B cell (primary cell): ENCODE results near the gene TRIM25. TPM values are rescaled to one million over a fixed set of nuclear protein-coding genes. Genes with fewer than 3 reads are reported as not detected.

Source experiments
- ATAC-seq: fragments of 200-7000 bp; cut with Tn5 transposase; one replicate; pipeline ENCODE4 v1.10.0; 2021; ENCODE audit warnings: low read depth, mild to moderate bottlenecking, moderate number of reproducible peaks, moderate library complexity
- CTCF ChIA-PET: fragments of 350-600 bp; sonication (Branson Sonifier 250); formaldehyde crosslinking; loops from one replicate; lab custom pipeline; 2021; ENCODE audit warnings: antibody characterized with exemption, inconsistent platforms; lab: Charles Lee
- POLR2A ChIA-PET: fragments of 350-600 bp; sonication (Branson Sonifier 250); formaldehyde crosslinking; loops from one replicate; lab custom pipeline; 2021; ENCODE audit warnings: antibody characterized with exemption; lab: Charles Lee
- DNase-seq: peaks from one replicate; pipeline ENCODE4 v3.0.0; 2013
- H2AFZ ChIP-seq: 2 replicates; pipeline ENCODE4 v1.6.1; 2012; ENCODE audit warnings: mild to moderate bottlenecking, low read depth, low read length; ENCODE audit not compliant: insufficient read depth, poor library complexity, severe bottlenecking
- H3K27ac ChIP-seq, 2 donors: 1 replicate in 1 of 2; 2 replicates in 1 of 2; pipeline ENCODE4 v1.5.1; 2012 to 2013; ENCODE audit warnings: low read length in 2 of 2, mild to moderate bottlenecking in 2 of 2, moderate library complexity in 1 of 2
- H3K27me3 ChIP-seq, 4 experiments: fragments of 200-600 bp in 1 of 4; sonication (generic) in 1 of 4; replicated peaks in 1 of 4; 1 replicate in 2 of 4; 2 replicates in 2 of 4; pipeline versions ENCODE4 v1.6.1 to v1.7.0; 2013 to 2016; ENCODE audit warnings: low read length in 3 of 4, mild to moderate bottlenecking in 2 of 4, mixed read lengths in 1 of 4, moderate library complexity in 1 of 4; ENCODE audit not compliant: insufficient read depth in 4 of 4, control insufficient read depth in 3 of 4; ENCODE audit errors: control extremely low read depth in 1 of 4
- H3K36me3 ChIP-seq, 2 experiments: replicated peaks in 1 of 2; 1 replicate in 1 of 2; 2 replicates in 1 of 2; pipeline versions ENCODE4 v1.6.1 to v1.7.1; 2013; ENCODE audit warnings: low read length in 1 of 2; ENCODE audit not compliant: insufficient read depth in 2 of 2, control insufficient read depth in 1 of 2; ENCODE audit errors: control extremely low read depth in 1 of 2, extremely low read depth in 1 of 2
- H3K4me1 ChIP-seq, 2 donors: fragments of 200-600 bp in 1 of 2; sonication (generic) in 1 of 2; 1 replicate in 1 of 2; 2 replicates in 1 of 2; pipeline versions ENCODE4 v1.5.1 to v1.6.1; 2013 to 2017; ENCODE audit warnings: low read length in 2 of 2; ENCODE audit not compliant: control insufficient read depth in 2 of 2, insufficient read depth in 2 of 2
- H3K4me2 ChIP-seq: replicated peaks from 2 replicates; pipeline ENCODE3; 2012; ENCODE audit warnings: mild to moderate bottlenecking, low read depth, low read length; ENCODE audit not compliant: poor library complexity, severe bottlenecking
- H3K4me3 ChIP-seq, 5 experiments: fragments of 200-600 bp in 1 of 5; sonication (generic) in 1 of 5; 1 replicate in 3 of 5; 2 replicates in 2 of 5; pipeline versions ENCODE4 v1.5.1 to v1.7.0; 2011 to 2016; ENCODE audit warnings: low read length in 4 of 5, mild to moderate bottlenecking in 4 of 5, low read depth in 2 of 5, control low read depth in 1 of 5, moderate library complexity in 1 of 5; ENCODE audit not compliant: insufficient read depth in 1 of 5; ENCODE audit errors: control extremely low read depth in 1 of 5, extremely low read depth in 1 of 5
- H3K79me2 ChIP-seq: fragments of 200-600 bp; sonication (generic); one replicate; pipeline ENCODE4 v1.6.0; 2016; ENCODE audit warnings: low read length; ENCODE audit not compliant: control insufficient read depth, insufficient read depth
- H3K9ac ChIP-seq: fragments of 200-600 bp; sonication (generic); 2 replicates; pipeline ENCODE4 v1.6.1; 2017; ENCODE audit warnings: mild to moderate bottlenecking, low read length, moderate library complexity
- H3K9me3 ChIP-seq, 3 donors: one replicate each; pipeline versions ENCODE4 v1.6.1 to v1.7.1; 2013; ENCODE audit warnings: low read length in 2 of 3; ENCODE audit not compliant: control insufficient read depth in 2 of 3, insufficient read depth in 1 of 3; ENCODE audit errors: control extremely low read depth in 1 of 3
- H4K20me1 ChIP-seq: 2 replicates; pipeline ENCODE4 v1.6.0; 2012; ENCODE audit warnings: mild to moderate bottlenecking, low read length; ENCODE audit not compliant: insufficient read depth, control insufficient read depth, poor library complexity, severe bottlenecking
- H3K27ac Mint-ChIP-seq: one replicate; pipeline ENCODE4 v1.8.0; 2021; ENCODE audit warnings: mixed read lengths
- H3K27me3 Mint-ChIP-seq: one replicate; pipeline ENCODE4 v1.8.0; 2021; ENCODE audit warnings: mixed read lengths
- H3K4me1 Mint-ChIP-seq: one replicate; pipeline ENCODE4 v1.8.0; 2021; ENCODE audit warnings: mixed read lengths
- H3K4me3 Mint-ChIP-seq: one replicate; pipeline ENCODE4 v1.8.0; 2021; ENCODE audit warnings: mixed read lengths
- H3K9me3 Mint-ChIP-seq: one replicate; pipeline ENCODE4 v1.8.0; 2022; ENCODE audit warnings: mixed read lengths; ENCODE audit not compliant: insufficient read depth
- CTCF ChIP-seq: fragments of 200-600 bp; IDR thresholded peaks from one replicate; pipeline ENCODE4 v1.8.0; 2022; ENCODE audit warnings: antibody characterized with exemption, mild to moderate bottlenecking
- EZH2 ChIP-seq: IDR thresholded peaks from 2 replicates; pipeline ENCODE4 v1.6.1; 2012; ENCODE audit warnings: borderline replicate concordance, low read depth, mild to moderate bottlenecking, moderate library complexity, low read length; ENCODE audit not compliant: insufficient read depth, poor library complexity, severe bottlenecking
- WGBS: methylation state at CpG from one replicate; pipeline ENCODE4 v1.1.5; 2013; ENCODE audit warnings: missing lambda C conversion rate; ENCODE audit not compliant: insufficient coverage; 5-methylcytosine and 5-hydroxymethylcytosine counted together
- intact Hi-C: fragments of 100-400 bp; cut with micrococcal nuclease; formaldehyde crosslinking; loops from one replicate; pipeline ENCODE4 v1.10.0; 2022
- polyA minus RNA-seq: library from RNA; depleted of rRNA, polyadenylated mRNA; stranded (reverse); fragments of >200 nt; gene quantifications from 2 replicates; pipeline ENCODE4 v1.2.3, GENCODE V29; 2012
- polyA plus RNA-seq: library from polyadenylated mRNA; depleted of rRNA; stranded (reverse); fragments of >200 nt; gene quantifications from 2 replicates; pipeline ENCODE4 v1.2.3, GENCODE V29; 2012
- total RNA-seq, 2 donors: library from RNA; stranded (reverse); fragments of 120-200 nt in 1 of 2; gene quantifications; 1 replicate in 1 of 2; 2 replicates in 1 of 2; pipeline versions ENCODE4 v1.2.3 to v1.2.4, GENCODE V29; 2013 to 2022

TRIM25 gene
- total RNA-seq, result 87.4 and 92.4 TPM in 2 replicates
- 32.3 TPM for total RNA-seq (2013)
- 32.6 and 38.5 TPM in 2 replicates for polyA plus RNA-seq
- polyA minus RNA-seq, result 36.1 and 58.4 TPM in 2 replicates

- Histone ChIP-seq H4K20me1 (peaks cover 33% of the 10 kb centered on the region), H3K79me2 (peaks cover 51% of the 10 kb centered on the region), H3K27me3 (no peaks in the 10 kb centered on the region), H3K4me1 (peaks cover 47 to 54% of the 10 kb centered on the region in 2 donors), H3K9me3 (no peaks in the 10 kb centered on the region), H2AFZ (peak within 1 kb of the TSS; percentile 92), H3K4me3 (peak within 1 kb of the TSS; percentile 83 to 93 (median 86)), H3K36me3 (no peaks in the 10 kb centered on the region), H3K4me2 (peak within 1 kb of the TSS; percentile 88), H3K27ac (peak within 1 kb of the TSS; percentile 71 to 84), H3K9ac (peak within 1 kb of the TSS; percentile 92)
- POLR2A ChIA-PET, result interaction anchor here (0.6 to 2.3 kb wide), 4 partner anchors 24 to 1574 kb away, joined by 3 to 27 read pairs (median 7); partner anchors contain the start of genes C17orf67 and DGKE
- Mint-ChIP-seq H3K4me1 (peaks cover 59% of the 10 kb centered on the region), H3K9me3 (no peaks in the 10 kb centered on the region), H3K4me3 (peak within 1 kb of the TSS; percentile 98), H3K27me3 (no peaks in the 10 kb centered on the region), H3K27ac (peak within 1 kb of the TSS; percentile 94)
- DNase-seq (peak; percentile 93), ATAC-seq (peak; percentile 88)
- intact Hi-C loops, result loop anchor here (1.0 to 2.0 kb wide), 5 partner anchors 26 to 171 kb away; partner anchors contain the start of genes AKAP1, COIL and DGKE
- under 1% methylated on average over 58 of the region's 58 CpGs for WGBS
- CTCF ChIA-PET, result interaction anchor here (0.7 to 1.7 kb wide), 4 partner anchors 22 to 96 kb away, joined by 3 to 7 read pairs (median 4); partner anchors contain the start of gene DGKE
- TF ChIP-seq EZH2 (no peak), CTCF (no peak)
These were observed at the start of gene TRIM25 for GRCh38 chr17:56913867-56914580. TSS of gene TRIM25 (minus strand) at chr17:56914049. CDS start at chr17:56913988, 61 bp downstream.
